GM21515 (cell line): Measurements from ENCODE around the gene CMTM6.
A peak's percentile ranks its signal among the peaks of the same experiment; 100 is the strongest.
"Not testable (repeated sequence)": the region's sequence is repeated elsewhere in the genome, so short reads cannot be mapped to it uniquely, and the experiment has no call there.

ENCODE experiments used
- ATAC-seq: cut with Tn5 transposase; IDR thresholded peaks from one replicate; pipeline ENCODE4 v1.9.1; 2021; ENCODE audit not compliant: unreplicated experiment

Gene CMTM6

DNA sequence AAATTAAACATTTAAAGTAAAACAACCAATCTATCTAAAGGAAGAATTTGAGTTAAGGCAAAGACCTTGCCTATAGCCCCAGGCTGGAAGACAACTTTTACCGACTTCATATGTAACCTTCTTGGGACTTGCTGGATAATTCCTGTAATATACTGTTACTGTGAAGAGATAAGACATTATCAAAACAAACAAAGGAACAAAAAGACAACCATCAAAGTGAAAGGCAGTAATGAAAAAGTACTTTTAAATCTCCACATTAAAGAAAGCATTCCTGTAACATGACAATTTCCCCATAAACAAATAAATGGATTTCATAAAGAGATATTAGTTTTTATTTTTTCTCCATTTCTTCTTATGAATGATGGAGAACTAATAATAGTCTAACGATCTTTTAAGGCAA lies 2.4 kb downstream of the CMTM6 start:
- no peak for ATAC-seq

DNA sequence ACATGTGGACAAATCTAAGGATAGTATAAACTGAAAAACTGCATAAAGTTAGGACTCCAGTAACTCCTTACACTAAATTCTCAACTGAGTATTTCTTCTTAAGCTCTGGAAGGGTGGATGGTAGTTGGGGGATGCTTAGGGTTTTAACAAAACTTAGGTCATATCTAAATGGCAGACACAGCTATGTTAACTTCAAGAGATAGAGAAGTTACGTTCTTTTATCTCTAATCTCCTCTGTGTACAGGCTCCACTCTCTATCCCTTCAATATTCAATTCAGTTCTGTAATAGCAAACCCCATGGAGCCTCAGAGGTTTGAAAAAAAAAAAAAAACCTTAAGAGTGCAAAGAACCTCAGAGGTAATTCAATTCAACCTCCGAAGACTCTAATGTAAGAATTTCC lies 3.1 kb downstream of the CMTM6 start:
- no peak for ATAC-seq

DNA sequence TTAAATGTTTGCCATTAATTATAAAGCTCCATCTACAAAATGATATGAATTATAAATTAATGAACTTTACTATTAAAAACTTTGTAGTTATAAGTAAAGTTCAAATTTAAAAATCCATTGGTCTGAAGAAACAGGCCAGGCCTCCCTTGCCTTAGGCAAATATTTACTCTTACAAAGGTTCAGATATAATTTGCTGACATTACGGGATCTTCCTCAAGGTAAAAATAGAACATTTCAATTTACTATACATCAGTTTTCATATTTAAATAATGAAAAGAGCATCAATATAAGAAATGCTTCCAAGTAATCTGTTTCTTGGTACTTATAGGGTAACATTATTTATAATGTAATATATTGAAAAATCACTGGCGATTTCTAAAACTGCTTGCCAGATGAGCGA lies 3.7 kb downstream of the CMTM6 start:
- no peak for ATAC-seq

DNA sequence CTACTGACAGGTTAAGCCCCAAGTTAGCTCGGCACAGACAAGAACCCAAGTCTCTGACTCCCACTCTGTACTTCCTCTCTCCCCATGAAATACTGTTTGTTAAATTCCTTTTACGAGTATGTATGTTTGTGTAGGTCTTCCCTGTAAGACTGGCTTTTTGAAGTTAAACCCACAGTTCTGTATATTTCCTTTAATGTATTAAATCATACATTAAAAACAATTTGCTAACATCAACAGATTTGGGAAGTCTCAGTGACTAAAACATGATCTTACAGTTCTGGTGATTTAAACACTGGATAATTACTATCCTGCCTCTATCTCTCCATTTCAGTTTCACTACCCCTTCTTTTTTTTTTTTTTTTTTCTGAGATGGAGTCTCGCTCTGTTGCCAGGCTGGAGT lies 4.4 kb downstream of the CMTM6 start:
- no peak for ATAC-seq

GRCh38 chr3:32495609-32496008 lies 7.0 kb downstream of the CMTM6 start:
- ATAC-seq: no peak

GRCh38 chr3:32495085-32495484 lies 7.6 kb downstream of the CMTM6 start:
- no peak for ATAC-seq

- peak; percentile 62 for ATAC-seq
Observed at GRCh38 chr3:32493437-32494414, 8.9 kb downstream of the CMTM6 start.

DNA sequence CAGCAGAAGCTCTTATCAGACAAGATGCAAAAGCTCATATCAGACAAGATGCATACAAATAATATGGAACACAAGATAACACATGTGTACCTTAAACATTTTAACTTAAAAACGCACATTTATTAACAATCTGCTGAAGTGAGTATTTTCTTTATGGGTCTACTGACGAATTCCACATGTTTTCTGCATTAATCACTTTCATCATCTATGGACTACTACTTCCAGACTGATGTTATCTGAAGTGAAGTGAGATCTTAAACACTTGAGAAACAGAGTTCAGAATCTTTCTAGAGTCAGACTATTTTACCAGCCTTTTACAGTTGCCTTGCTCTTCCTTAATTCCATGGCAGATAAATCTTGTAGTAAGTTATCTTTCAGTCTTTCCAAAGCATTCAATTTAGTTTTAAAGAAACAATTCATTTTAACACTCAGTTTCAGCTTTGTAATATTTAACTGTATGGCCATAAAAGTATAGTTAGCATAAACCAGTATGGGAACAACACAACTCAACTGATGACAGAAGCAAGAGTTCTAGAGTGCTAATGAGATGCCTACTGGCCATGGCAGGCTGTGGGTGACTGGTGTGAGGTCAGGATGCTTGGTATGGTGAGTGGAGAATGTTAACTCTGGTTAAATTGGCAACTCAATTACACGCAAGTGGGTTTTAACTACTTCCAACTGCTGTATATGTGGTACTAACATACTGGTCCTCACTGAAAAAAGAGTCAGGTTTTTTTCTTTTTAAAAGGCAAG lies 9.8 kb downstream of the CMTM6 start:
- no peak for ATAC-seq

DNA sequence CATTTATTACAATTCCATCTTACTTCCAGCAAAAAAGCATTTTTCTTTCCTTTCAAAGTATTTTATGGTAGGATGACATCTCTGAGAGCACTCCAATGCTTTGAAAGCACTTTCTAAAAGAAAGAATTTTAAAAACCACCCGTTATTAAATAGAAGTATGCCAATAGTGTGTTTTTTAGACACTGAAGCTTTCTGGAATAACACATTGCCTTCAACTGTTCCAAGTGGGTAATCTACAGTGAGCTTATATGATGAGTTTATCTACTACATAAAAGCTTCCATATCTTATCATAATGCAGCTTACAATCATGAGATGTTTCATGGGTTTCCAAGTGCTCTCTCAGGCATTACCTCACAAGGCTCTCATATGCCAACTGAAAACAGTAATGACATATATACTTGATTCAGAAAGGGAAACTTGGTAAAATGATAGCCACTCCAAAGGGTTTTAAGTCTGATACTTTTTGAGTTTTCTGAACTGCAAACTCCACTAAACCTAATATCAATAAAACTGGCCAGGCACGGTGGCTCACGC lies 14.1 kb downstream of the CMTM6 start:
- ATAC-seq: no peak

- no peak for ATAC-seq
Observed at GRCh38 chr3:32487781-32488473, 14.7 kb downstream of the CMTM6 start.

GRCh38 chr3:32484436-32484835 lies 18.2 kb downstream of the CMTM6 start:
- no peak for ATAC-seq

DNA sequence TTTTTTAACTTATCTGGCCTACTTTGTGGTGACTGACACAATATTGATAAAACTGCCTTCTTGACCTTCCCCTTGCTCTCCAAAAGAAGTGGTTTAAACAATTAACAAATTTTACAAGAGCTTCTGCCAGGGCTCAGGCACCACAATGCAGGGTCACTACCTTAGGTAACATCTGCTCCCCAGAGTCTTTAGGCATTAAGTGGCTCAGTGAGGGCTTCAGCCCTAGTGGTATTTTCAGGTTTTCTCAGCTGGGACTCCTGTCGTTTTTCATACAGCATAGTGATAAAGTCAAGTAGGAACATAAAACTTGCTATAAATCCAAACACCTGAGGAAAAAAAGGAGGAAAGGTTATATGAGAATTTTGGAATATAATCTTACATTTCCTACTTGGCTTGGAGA lies 18.9 kb downstream of the CMTM6 start:
- no peak for ATAC-seq

DNA sequence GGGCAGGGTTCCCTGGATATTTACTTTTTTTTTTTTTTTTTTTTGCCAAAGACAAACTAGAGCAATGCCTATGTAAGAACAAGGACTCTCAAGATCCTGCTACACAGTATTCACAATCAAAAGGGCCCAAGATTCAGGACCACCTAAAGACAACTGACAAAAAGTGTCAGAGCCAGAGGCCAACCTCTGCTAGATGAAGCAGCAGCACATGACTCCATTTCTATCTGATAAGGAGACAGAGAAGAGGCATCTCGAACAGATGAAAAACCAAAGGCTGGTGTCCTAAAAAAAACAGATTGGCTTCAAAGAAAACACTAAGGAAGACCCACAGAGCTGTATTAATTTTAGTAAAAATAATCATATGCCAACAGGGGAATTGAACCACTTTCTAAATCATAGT lies 20.0 kb downstream of the CMTM6 start:
- no peak for ATAC-seq

DNA sequence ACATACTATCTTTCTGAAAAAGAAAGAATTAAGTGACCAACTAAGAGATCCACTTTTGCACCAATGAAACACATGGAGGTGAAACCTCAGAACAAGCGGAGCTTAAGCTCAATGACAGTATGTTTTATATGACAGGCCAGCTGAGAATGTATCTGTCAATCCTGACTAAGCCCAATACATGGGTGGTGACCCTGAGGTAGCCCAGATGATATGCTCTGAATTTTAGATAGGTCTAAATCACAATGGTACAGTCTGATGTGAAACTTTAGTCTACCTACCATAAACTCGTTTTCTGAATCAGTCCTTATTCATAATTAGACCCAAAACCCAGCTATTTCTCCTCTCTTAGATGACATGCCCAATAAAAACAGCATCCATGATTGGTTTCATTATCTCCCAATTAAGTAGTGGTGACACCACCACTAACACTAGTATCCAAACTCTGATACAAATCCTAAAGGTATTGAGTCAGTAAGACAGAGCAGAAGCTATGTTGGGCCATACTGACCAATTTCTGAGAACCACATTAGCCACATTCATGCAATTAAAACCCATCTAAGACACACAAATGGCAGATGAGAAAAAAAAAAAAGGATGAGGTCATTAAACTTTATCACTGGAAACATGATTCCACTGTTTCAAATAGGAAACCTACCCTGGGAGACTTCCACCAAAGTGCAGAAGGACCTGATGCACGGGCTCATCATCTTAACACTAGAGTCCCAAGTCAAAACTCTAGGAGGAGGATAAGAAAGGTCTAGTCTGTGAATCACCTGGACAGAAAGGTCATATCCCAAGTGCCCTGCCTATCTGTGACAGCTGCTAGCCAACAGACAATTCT lies 20.6 kb downstream of the CMTM6 start:
- ATAC-seq: no peak

DNA sequence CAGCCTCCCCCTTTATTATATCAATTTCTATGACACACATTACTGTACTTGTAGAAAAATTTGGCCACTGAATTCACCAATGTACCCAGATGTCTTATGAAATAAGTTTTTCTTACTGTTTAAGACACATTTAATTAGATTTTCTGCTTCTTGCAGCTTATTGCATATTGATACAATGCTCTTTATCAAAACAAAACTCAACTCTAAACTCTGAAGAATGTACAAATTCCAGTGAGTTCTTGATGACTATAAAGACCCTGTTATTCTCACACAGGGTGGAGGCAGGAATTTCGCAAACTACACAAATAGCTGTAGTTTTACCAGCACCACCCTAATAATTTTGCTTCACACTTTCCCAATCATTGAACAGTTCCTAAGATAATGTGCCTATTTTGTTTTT lies 22.0 kb downstream of the CMTM6 start:
- no peak for ATAC-seq

DNA sequence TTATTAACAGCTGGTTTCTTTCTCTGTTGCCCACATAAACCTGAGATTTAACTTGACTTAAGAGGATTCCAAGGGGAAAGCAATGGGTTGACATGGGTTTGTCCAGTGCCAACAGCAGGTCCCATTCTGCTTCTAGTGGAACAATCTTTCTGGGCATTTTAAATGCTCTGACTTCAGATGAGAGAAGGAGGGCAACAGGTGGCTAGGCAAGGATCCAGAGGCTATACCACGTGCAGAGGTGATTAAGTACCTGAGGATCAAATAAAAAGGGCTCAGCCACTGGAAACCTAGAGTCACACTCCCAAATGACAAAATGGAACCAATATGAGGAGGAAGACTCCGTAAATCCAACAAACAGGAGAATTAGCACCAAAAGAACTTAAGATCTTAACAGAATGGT lies 28.5 kb downstream of the CMTM6 start:
- ATAC-seq: no peak

DNA sequence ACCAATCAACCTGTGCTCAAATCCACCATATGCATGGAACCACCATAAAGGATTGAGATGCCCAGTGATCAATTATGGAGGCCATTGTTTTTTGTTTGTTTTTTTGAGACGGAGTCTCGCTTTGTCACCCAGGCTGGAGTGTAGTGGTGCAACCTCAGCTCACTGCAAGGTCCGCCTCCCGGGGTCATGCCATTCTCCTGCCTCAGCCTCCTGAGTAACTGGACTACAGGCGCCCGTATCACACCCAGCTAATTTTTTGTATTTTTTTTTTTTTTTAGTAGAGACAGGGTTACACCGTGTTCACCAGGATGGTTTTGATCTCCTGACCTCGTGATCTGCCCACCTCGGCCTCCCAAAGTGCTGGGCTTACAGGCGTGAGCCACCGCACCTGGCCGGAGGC lies 30.5 kb downstream of the CMTM6 start:
- not testable (repeated sequence) for ATAC-seq

DNA sequence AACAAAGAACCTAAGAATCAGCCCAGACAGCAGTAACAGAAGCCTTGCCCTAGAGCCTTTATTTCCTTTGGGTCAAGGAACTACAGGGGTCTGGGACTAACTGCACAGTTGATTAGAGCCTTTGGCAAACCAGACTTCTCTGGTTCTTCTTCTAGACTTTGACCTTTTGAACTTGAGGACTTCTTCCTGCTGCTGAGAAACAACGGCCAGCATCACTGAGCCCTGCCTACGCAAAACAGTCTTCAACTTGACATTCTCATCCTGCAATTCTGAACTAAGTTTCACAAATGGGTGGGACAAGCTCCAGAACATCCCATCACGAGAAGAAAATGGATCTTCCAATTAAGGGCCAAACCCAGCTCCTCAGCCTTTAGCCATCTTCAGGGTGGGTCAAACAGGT lies 31.4 kb downstream of the CMTM6 start:
- ATAC-seq: no peak

DNA sequence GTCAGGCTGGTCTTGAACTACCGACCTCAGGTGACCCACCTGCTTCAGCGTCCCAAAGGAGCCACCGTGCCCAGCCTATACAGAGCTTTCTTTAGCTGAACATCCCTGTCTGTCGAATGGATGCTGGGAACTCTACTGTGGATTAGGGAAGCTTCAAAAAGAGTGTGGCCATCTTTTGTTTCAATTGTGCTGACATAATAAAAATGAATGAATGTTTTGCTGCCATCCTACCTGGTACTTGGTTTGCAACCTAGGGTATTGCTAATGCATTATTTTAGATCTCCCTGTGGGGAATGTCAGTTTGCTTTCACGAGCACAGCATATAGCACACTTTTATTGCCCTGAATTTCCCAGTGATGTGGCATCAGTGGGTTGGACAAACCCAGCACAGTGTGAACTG lies 32.3 kb downstream of the CMTM6 start:
- no peak for ATAC-seq

GRCh38 chr3:32469151-32469874 lies 33.3 kb downstream of the CMTM6 start:
- peak; percentile 43 for ATAC-seq
